Glomerular visceral epithelial cell (primary cell): ENCODE results near the gene DNAAF6.

ENCODE experiments used
- DNase-seq: peaks from one replicate; pipeline ENCODE4 v3.0.0-alpha.2; 2016; ENCODE audit errors: extremely low spot score

Gene DNAAF6

GRCh38 chrX:107293056-107293455, 86.6 kb downstream of the DNAAF6 start:
- DNase-seq, result no peak
